NB4 (cell line): ENCODE results near the gene RAB4B.

Source experiments
- CTCF ChIP-seq: IDR thresholded peaks from one replicate; pipeline ENCODE4 v1.5.1; 2012; ENCODE audit warnings: low read depth, low read length
- POLR2A ChIP-seq: IDR thresholded peaks from 2 replicates; pipeline ENCODE4 v1.6.1; 2011; ENCODE audit warnings: mild to moderate bottlenecking; ENCODE audit not compliant: insufficient read length; ENCODE audit errors: extremely low read depth
- TF ChIP-seq, protein P1 (sequence below): IDR thresholded peaks from 2 replicates; pipeline ENCODE4 v1.6.1; 2011; ENCODE audit warnings: low read depth, low read length

DNA sequence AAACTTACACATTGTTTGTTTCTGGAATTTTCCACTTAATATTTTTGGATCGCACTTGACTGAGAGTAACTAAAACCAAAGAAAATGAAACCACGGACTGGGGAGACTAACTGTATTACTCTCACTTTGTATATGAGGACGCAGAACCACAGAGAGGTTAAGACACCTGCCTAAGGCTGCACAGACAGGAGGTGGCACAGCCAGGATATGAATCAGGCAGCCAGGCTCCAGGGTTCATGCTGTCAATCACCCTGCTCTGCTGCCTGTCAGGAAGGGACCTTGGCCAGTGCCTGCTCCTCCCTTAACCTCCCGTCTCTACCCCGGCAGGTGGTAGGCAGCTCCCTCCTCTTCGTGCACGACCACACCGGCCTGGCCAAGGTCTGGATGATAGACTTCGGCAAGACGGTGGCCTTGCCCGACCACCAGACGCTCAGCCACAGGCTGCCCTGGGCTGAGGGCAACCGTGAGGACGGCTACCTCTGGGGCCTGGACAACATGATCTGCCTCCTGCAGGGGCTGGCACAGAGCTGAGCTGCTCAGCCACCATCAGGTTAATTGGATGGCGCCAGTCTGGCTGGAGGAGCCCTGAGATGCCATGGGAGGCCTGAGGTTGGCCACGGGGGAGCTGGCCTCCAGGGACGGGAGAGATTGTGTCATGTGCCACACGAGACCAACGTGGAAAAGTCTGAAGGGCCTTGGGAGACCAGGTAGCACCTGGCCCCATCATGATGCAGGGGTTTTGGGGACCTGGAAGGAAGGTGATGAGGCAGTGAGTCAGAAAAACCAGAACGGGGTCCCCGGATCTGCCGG, 38.8 kb upstream of the RAB4B start:
- TF ChIP-seq CTCF (no peak), POLR2A (no peak)
- TF ChIP-seq, protein P1, sequence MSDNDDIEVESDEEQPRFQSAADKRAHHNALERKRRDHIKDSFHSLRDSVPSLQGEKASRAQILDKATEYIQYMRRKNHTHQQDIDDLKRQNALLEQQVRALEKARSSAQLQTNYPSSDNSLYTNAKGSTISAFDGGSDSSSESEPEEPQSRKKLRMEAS = no peak
